Naive B cell (primary cell): ENCODE measurements around the gene JAK1. TPM values are rescaled to one million over a fixed set of nuclear protein-coding genes. Genes with fewer than 3 reads are reported as not detected.

Experiments used
- ATAC-seq, 2 donors: fragments of 150-1000 bp; cut with Tn5 transposase; 2 replicates each; pipeline ENCODE4 v1.10.0; 2021; ENCODE audit warnings: low read depth in 2 of 2, mild to moderate bottlenecking in 2 of 2, moderate library complexity in 2 of 2
- DNase-seq: peaks from one replicate; pipeline ENCODE4 v3.0.0; 2022
- H3K27ac Mint-ChIP-seq, 6 donors: one replicate each; pipeline ENCODE4 v1.8.0; 2020 to 2022; ENCODE audit warnings: mild to moderate bottlenecking in 6 of 6, mixed read lengths in 6 of 6, moderate library complexity in 5 of 6, inconsistent platforms in 2 of 6
- H3K27me3 Mint-ChIP-seq, 3 donors: one replicate each; pipeline ENCODE4 v1.8.0; 2021 to 2022; ENCODE audit warnings: mixed read lengths in 3 of 3, mild to moderate bottlenecking in 1 of 3
- H3K36me3 Mint-ChIP-seq, 2 donors: one replicate each; pipeline ENCODE4 v1.8.0; 2020 to 2022; ENCODE audit warnings: mixed read lengths in 2 of 2, inconsistent platforms in 1 of 2, mild to moderate bottlenecking in 1 of 2
- H3K4me1 Mint-ChIP-seq, 3 donors: one replicate each; pipeline ENCODE4 v1.8.0; 2020 to 2022; ENCODE audit warnings: mixed read lengths in 3 of 3, inconsistent platforms in 1 of 3, mild to moderate bottlenecking in 1 of 3, moderate library complexity in 1 of 3
- H3K4me3 Mint-ChIP-seq, 8 donors: one replicate each; pipeline ENCODE4 v1.8.0; 2020 to 2022; ENCODE audit warnings: mild to moderate bottlenecking in 8 of 8, mixed read lengths in 8 of 8, moderate library complexity in 8 of 8, inconsistent platforms in 2 of 8
- H3K9me3 Mint-ChIP-seq, 7 donors: one replicate each; pipeline ENCODE4 v1.8.0; 2020 to 2022; ENCODE audit warnings: mixed read lengths in 7 of 7, mild to moderate bottlenecking in 5 of 7, inconsistent platforms in 2 of 7, moderate library complexity in 1 of 7
- polyA plus RNA-seq, 6 donors: library from polyadenylated mRNA; unstranded; fragments of 300-500 nt; fragmentation: Illumina TruSeq; gene quantifications; one replicate each; pipeline ENCODE4 v1.2.3, GENCODE V29; 2021; ENCODE audit warnings: low read depth in 6 of 6

The JAK1 gene
- polyA plus RNA-seq, 6 donors from 2014 or later, result 182 to 259 (median 194) TPM

GRCh38 chr1:64974288-64974825 is 8.0 kb upstream of the JAK1 start:
- H3K4me1 Mint-ChIP-seq, result peaks cover 0 to 4% (median 3%) of the 10 kb centered on the region in 3 donors
- no peak overlapping the region for H3K27ac Mint-ChIP-seq
- ATAC-seq (no peak), DNase-seq (no peak)
- no peaks in the 10 kb centered on the region for H3K36me3 Mint-ChIP-seq
- no peak overlapping the region for H3K4me3 Mint-ChIP-seq
- H3K27me3 Mint-ChIP-seq, result no peaks in the 10 kb centered on the region
- H3K9me3 Mint-ChIP-seq, result no peaks in the 10 kb centered on the region

DNA sequence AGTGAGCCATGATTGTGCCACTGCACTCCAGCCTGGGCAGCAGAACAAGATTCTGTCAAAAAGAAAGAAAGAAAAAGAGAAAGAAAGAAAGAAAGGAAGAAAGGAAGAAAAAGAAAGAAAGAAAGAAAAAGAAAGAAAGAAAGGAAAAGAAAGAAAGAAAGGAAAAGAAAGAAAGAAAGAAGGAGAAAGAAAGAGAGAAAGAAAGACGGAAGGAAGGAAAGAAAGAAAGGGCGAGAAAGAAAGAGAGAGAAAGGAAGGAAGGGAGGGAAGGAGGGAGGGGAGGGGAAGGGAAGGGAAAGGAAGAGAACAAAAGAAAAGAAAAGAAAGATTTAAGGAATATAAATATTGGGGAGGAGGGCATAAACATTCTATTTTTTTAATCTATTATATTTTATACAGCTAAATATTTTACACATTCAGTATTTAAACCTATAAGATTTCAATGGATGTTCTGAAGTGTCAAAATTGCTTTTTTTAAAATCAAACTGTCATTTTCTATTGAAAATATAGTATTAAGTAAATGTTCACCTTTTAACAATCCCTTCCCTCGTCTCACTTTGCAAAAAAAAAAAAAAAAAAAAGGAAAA is 6.8 kb upstream of the JAK1 start:
- no peaks in the 10 kb centered on the region for H3K9me3 Mint-ChIP-seq
- ATAC-seq, result no peak
- no peaks in the 10 kb centered on the region for H3K27me3 Mint-ChIP-seq
- peaks cover 0 to 6% (median 4%) of the 10 kb centered on the region in 3 donors for H3K4me1 Mint-ChIP-seq
- peak overlapping the region in 2 of 6 donors; percentile 62 to 98 for H3K27ac Mint-ChIP-seq
- H3K36me3 Mint-ChIP-seq, result no peaks in the 10 kb centered on the region
- no peak overlapping the region for H3K4me3 Mint-ChIP-seq
- DNase-seq, result no peak

DNA sequence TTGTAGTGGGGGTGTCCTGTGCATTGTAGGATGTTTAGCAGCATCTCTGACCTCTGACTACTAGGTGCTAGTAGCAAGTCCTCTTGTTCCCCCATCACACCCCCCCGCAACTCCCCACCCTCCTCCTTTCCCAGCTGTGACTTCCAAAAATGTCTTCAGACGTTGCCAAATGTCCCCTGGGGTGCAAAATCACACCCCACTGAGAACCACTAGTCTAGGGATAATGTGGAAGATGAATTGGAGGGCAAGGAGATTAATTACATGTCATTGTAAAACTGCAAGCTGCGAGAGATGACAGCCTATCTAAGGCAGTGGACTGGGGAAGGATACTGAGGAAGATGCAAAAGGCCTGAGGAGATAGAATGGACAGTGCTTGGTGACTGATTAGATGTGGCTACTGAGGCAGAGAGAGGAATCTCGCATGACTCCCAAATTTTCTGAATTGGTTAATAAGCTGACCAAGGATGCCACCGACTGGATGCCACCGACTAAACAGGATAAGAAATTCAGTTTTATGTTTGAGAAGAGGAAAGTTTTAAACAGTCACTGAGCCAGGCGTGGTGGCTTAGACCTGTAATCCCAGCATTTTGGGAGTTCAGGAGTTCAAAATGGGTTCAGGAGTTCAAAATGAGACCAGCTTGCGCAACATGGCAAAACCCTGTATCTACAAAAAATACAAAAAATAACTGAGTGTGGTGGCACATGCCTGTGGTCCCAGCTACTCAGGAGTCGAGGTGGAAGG is 3.1 kb upstream of the JAK1 start:
- Mint-ChIP-seq H3K27me3 (no peaks in the 10 kb centered on the region), H3K4me3 (peak overlapping the region in 2 of 8 donors; percentile 16 to 35), H3K4me1 (peaks cover 23 to 28% (median 27%) of the 10 kb centered on the region in 3 donors), H3K9me3 (no peaks in the 10 kb centered on the region), H3K36me3 (no peaks in the 10 kb centered on the region), H3K27ac (no peak overlapping the region)
- no peak for DNase-seq
- no peak for ATAC-seq

DNA sequence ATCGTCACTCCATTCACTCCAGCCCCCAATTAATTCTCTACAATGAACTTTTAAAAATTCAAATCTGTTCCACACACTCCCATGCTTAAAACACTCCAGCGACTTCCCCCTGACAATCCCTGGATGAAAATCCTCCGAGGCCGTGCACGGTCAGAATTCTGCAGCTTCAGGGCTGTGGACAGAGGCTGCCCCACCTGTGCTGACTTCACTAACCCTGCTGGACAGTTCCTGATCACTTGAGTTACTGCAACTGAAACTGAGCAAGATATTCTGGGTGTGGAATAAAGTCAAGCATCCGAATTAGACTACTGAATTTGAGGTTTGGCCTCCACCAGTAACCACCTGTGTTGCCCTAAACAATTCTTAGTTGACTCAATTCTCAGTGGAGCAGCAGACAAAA is 1.0 kb upstream of the JAK1 start:
- no peaks in the 10 kb centered on the region for H3K27me3 Mint-ChIP-seq
- H3K27ac Mint-ChIP-seq, result peak overlapping the region in 3 of 6 donors; percentile 10 to 93 (median 90)
- peak overlapping the region; percentile 72 to 95 (median 93) for H3K4me3 Mint-ChIP-seq
- H3K36me3 Mint-ChIP-seq, result no peaks in the 10 kb centered on the region
- DNase-seq (no peak), ATAC-seq (no peak)
- no peaks in the 10 kb centered on the region for H3K9me3 Mint-ChIP-seq
- peaks cover 42 to 47% (median 44%) of the 10 kb centered on the region in 3 donors for H3K4me1 Mint-ChIP-seq

DNA sequence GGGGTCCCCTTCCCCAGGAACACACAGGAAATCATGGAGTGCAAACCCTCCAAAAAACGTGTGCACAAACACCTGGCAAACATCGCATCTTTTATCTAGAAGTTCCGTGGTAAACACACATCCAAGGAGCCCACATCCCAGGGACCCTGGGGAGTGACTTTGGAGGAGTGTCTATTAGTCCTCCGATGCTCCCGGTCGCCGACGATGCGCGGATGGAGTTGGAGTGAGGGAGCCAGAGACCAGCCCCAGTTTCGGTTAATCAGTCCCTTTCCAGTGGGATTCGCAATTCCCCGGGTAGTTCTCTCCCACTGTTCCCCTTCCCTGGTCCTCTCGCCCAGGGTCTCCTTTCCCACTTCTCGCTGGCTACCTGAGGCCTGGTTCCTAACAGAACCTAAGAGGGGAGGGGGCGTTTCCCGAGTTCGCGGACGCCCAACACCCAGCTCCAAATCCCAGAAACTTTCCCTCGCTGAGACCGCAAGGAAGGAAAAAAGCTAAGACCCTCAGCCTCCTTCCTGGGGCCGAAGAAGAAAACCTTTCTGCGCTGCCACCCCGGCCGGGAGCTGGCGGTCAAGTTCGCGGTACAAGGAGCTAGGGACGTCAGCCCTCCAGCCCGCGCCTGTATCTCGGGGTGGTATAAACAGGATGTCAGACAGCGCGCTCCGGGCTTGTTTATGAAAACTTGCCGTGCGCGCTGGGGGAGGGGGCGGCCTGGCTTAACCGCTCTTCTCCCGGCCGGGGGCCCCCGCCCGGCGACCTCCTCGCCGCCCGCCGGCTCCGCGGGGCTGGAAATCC is 787 bp downstream of the JAK1 start:
- H3K27me3 Mint-ChIP-seq, result no peaks in the 10 kb centered on the region
- H3K9me3 Mint-ChIP-seq, result no peaks in the 10 kb centered on the region
- peaks cover 60 to 65% (median 61%) of the 10 kb centered on the region in 3 donors for H3K4me1 Mint-ChIP-seq
- peak overlapping the region; percentile 77 to 99 (median 94) for H3K4me3 Mint-ChIP-seq
- H3K36me3 Mint-ChIP-seq, result no peaks in the 10 kb centered on the region
- peak overlapping the region; percentile 80 to 98 (median 94) for H3K27ac Mint-ChIP-seq
- peak; percentile 60 to 68 for ATAC-seq
- peak; percentile 76 for DNase-seq

DNA sequence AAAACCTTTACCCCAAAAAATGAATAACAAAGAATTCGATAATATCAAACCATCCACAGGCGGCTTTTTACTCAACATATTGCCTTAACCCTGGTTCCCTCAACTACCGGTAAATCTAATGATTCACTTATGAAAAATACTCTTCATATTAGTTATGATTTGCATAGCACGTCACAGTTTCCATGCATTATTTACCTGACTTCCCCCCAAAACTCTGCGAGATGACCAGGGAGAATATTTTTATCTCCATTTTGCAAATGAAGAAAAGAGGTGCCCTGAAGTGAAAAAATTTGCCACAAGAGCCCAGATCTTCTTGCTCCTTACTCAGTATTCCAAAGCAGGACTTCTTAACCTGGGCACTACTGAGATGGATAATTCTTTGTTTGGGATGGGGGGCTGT is 2.9 kb downstream of the JAK1 start:
- DNase-seq (no peak), ATAC-seq (no peak)
- Mint-ChIP-seq H3K9me3 (no peaks in the 10 kb centered on the region), H3K27me3 (no peaks in the 10 kb centered on the region), H3K4me1 (peaks cover 63 to 79% (median 64%) of the 10 kb centered on the region in 3 donors), H3K36me3 (no peaks in the 10 kb centered on the region), H3K27ac (peak overlapping the region in 5 of 6 donors; percentile 31 to 93 (median 78)), H3K4me3 (peak overlapping the region; percentile 69 to 99 (median 89))

DNA sequence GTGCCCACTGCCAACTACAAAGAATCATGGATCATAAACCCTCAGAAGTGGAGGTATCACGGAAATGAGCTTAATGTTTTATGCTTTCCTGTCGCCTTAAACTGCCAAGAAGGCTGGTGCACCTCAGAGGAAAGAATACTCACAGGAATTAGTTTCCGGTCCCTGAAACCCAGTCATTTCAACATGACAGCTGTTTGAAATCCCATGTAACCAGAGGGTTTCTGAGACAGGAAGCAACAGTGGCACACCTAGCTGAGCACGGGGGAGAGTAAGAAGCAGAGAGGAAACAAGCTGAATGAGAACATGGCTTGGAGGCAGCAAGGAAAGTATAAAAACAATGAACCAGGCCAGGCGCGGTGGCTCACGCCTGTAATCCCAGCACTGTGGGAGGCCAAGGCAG is 3.9 kb downstream of the JAK1 start:
- ATAC-seq (peak in 1 of 2 donors; percentile 5), DNase-seq (peak; percentile 34)
- Mint-ChIP-seq H3K9me3 (no peaks in the 10 kb centered on the region), H3K27me3 (no peaks in the 10 kb centered on the region), H3K4me1 (peaks cover 63 to 73% (median 64%) of the 10 kb centered on the region in 3 donors), H3K36me3 (no peaks in the 10 kb centered on the region), H3K27ac (peak overlapping the region; percentile 39 to 97 (median 92)), H3K4me3 (peak overlapping the region; percentile 71 to 99 (median 82))

DNA sequence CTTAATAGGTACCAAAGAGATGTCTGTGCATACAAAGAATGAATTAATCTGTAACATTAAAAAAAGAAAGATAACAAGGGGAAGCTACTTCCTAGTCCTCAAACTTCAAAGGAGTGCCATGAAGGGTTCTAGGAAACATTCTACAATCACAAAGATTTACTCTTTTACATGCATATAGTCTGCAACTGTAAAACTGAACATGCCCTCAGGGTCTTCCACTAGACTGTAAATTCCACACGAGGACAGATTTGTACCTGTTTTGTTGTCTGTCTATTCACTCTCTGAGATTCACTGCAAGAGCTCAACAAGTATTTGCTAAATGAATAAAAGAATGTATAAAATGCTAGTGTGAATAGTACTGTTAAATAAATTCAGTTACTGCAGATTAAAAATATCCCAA is 4.4 kb downstream of the JAK1 start:
- peak overlapping the region in 5 of 6 donors; percentile 75 to 95 (median 90) for H3K27ac Mint-ChIP-seq
- H3K9me3 Mint-ChIP-seq, result no peaks in the 10 kb centered on the region
- H3K4me3 Mint-ChIP-seq, result peak overlapping the region; percentile 71 to 99 (median 82)
- DNase-seq, result no peak
- no peaks in the 10 kb centered on the region for H3K27me3 Mint-ChIP-seq
- ATAC-seq, result no peak
- H3K36me3 Mint-ChIP-seq, result no peaks in the 10 kb centered on the region
- peaks cover 58 to 68% (median 59%) of the 10 kb centered on the region in 3 donors for H3K4me1 Mint-ChIP-seq

DNA sequence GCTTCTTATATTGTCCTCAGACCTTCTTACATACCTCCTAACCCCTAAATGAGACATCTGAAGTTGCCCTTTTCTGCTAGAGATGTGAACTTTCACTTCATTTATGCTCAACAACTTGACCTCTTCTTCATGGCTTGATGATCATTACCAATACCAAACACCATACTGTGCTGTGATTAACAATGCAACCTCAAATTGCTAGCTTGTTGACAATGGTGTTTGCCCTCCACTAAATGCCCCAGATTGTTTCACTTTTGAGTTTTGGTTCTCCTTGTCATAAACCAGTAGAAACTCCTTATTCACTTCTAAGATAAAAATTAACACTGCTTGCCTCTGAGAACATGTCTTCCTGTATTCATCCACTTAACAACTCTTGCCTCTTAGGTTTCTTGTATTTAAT is 5.6 kb downstream of the JAK1 start:
- Mint-ChIP-seq H3K4me1 (peaks cover 55 to 64% (median 58%) of the 10 kb centered on the region in 3 donors), H3K9me3 (no peaks in the 10 kb centered on the region), H3K27me3 (no peaks in the 10 kb centered on the region), H3K27ac (peak overlapping the region; percentile 4 to 95 (median 86)), H3K36me3 (no peaks in the 10 kb centered on the region), H3K4me3 (peak overlapping the region; percentile 46 to 99 (median 70))
- DNase-seq (peak; percentile 40), ATAC-seq (peak; percentile 30 to 40)

DNA sequence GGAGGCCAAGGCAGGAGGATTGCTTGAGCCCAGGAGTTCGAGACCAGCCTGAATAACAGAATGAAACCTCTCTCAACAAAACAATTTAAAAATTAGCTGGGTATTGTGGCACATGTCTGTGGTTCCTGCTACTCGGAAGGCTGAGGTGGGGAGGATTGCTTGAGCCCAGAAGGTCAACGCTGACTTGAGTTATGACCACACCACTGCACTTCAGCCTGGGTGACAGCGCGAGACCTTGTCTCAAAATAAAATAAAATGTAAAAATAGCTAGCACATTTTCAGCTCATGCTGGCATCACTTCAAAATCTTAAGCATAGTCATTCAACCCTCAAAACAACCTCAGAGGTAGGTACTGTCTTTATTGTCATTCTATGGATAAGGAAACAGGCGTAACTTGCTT is 6.4 kb downstream of the JAK1 start:
- Mint-ChIP-seq H3K27ac (peak overlapping the region; percentile 3 to 94 (median 57)), H3K27me3 (no peaks in the 10 kb centered on the region), H3K4me1 (peaks cover 51 to 61% (median 52%) of the 10 kb centered on the region in 3 donors), H3K4me3 (peak overlapping the region in 7 of 8 donors; percentile 46 to 99 (median 70)), H3K36me3 (no peaks in the 10 kb centered on the region), H3K9me3 (no peaks in the 10 kb centered on the region)
- ATAC-seq (no peak), DNase-seq (no peak)

DNA sequence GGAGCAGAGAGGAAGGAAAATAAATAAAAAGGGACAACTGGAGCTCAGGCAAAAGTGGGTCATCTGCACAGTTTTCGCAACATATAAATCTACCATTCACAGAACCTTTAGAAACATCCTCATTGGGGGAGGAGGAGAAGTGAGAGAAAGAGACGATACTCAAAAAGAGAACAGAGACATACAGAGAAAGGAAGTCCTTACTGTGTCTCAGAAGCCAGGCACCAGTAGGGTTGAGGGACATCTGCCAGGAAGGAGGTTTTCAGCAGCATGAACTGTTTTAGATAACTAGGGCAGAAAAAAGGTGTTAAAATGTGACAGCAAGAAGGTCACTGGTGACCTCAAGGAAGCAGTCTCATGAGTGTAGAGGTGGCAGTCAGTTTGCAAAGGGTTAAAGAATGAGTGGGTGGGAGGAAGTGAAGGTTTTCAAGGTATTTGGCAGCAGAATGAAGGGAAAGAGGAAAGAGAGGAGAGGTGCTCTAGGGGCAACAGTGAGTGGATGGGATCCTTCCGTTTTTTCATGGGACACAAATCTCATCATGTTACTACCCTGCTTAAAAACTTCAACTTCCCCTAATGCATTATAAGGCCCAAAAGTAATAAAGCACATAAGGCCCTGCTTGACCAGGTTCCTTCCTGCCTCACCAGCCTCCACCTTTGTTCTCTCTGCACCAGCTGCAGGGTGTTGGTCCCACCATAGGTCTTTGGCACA is 9.5 kb downstream of the JAK1 start:
- Mint-ChIP-seq H3K9me3 (no peaks in the 10 kb centered on the region), H3K27ac (no peak overlapping the region), H3K36me3 (no peaks in the 10 kb centered on the region), H3K4me3 (no peak overlapping the region), H3K4me1 (peaks cover 34 to 53% (median 38%) of the 10 kb centered on the region in 3 donors), H3K27me3 (no peaks in the 10 kb centered on the region)
- peak; percentile 68 for DNase-seq
- ATAC-seq, result peak; percentile 81

DNA sequence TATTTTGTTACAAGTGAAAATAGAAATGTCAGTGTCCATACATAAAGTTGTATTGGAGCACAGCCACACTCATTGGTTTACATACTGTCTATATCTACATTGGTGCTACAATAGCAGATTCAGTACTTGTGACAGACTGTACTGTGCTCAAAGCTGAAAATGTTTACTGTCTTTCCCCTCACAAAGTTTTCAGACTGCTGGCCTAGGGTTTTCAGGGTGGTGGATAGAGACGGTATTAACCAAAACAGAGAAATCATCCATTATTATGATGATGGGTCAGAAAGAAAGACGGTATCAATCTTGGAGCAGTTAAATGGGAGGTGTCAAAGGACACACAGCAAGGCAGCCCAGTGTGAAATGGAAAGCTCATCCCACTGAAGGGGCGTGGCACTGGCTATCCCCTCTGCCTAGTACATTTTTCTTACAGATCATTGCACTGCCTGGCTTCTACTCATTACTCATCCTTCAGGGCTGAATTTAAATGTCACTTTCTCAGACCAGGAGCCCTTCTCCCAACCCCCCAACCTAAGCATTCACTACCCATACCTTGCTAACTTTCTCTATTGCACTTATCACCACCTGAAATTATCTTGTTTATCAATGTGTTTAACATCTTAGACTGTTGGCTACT is 10.2 kb downstream of the JAK1 start:
- H3K27me3 Mint-ChIP-seq, result no peaks in the 10 kb centered on the region
- peaks cover 32 to 52% (median 35%) of the 10 kb centered on the region in 3 donors for H3K4me1 Mint-ChIP-seq
- no peaks in the 10 kb centered on the region for H3K36me3 Mint-ChIP-seq
- ATAC-seq, result no peak
- no peak for DNase-seq
- H3K4me3 Mint-ChIP-seq, result no peak overlapping the region
- no peaks in the 10 kb centered on the region for H3K9me3 Mint-ChIP-seq
- no peak overlapping the region for H3K27ac Mint-ChIP-seq
